ENCODE data around the gene PLEKHH1.

The PLEKHH1 gene

DNA sequence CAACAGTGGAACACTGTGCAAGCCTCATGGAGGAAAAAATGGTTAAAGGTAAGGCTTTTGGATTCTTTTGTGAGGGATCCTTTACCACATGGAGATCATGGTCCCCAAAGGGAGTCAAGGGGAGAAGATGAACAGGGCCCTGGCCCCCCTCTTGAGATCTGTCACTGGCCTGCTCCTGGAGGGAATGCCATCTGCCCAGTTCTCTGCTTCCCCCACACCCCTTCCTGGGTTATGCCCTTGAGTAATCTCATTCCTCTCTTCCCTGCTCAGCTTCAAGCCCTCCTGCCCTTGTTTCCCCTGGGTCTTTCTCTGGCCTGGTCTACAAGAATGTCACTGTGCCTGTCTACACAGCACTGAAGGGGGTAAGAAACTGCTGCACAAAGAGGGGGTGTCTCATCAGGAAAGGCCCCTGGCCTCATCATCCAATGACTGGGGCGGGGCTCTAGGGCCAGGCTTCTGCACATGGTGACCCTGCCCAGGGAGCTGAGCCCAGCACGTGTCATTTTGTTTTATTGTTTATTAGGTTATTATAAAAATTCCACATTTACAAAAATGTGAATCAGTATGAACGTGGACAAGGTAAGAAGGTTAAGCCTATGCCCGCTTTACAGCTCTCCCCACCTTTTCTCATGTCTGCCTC is 36.7 kb downstream of the PLEKHH1 start:
- DNase-seq = no peak

GRCh38 chr14:67570453-67570852 is 37.4 kb downstream of the PLEKHH1 start:
- DNase-seq = no peak

- peak in 1 of 2 experiments; percentile 56 for DNase-seq
These were observed 38.3 kb downstream of the PLEKHH1 start for GRCh38 chr14:67571275-67571990.

GRCh38 chr14:67571991-67572323 is 38.9 kb downstream of the PLEKHH1 start:
- no peak for DNase-seq

- DNase-seq = no peak
These were observed 39.5 kb downstream of the PLEKHH1 start for GRCh38 chr14:67572608-67573007.

DNA sequence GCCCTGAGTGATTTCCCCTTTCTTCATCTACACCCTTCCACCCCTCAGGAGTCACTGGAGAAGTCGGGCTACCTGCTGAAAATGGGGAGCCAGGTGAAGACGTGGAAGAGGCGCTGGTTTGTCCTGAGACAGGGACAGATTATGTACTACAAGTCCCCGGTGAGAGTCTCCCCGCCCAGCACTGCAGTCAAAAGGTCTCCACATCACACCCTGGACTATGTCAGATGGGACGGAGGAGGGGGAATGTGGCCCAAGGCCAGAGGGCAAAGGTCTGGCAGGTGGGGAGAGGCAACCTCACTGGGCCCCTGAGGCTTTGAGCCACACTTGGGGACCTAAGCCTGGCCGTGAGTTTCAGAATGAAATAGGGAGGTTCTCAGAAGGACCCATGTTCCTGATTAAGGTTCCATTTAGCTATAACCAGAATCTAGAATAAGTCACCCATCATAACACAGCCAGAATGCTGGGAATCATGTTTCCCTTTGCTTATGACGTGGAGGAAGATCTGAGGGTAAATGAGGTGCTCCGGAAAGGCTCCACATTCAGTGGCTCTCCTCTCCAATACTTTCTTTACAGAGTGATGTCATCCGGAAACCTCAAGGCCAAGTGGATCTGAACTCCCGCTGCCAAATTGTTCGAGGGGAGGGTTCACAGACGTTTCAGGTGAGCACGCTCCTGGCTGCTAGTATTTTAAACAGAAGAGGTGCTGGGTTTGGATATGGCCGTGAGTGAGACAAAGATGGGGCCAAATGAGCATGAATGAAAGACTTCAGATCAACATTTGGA is 40.3 kb downstream of the PLEKHH1 start:
- no peak for DNase-seq

- DNase-seq = no peak
These were observed 41.1 kb downstream of the PLEKHH1 start for GRCh38 chr14:67574156-67574555.

DNA sequence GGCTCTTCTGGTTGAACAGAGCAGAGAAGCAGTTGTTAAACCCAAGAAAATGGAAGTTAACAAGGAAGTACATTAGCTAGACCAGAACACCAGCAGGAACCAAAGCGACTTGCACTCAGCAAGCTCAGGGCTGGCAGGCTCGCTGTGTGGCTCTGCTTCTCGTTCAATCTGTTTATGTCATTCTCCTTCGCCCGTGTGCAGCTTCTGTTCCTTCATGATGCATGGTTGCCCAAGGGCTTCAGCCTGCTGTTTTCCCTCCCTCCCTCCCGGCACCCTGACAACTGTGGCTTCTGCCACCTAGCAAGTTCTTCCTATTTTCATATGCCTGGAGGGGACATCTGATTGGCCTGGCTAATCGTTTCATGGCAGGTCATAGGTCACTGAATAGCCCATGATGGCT is 41.7 kb downstream of the PLEKHH1 start:
- DNase-seq = no peak

DNA sequence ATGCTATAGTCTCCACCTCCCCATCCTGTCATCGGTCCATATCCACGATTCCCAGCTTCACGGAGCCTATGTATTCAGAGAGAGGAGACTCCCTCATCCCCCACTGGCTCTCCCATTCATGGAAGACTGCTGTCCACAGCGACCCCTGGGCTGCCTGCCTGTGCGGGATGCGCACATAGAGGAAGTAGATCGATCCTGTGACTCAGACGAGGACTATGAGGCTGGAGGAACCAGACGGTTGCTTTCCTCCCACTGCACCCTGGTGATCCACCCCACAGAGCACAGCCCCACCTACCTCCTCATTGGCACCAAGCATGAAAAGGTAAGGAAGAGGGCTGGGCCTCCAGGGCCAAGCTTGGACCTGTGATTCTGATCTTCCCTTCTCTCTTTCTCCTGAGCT is 42.6 kb downstream of the PLEKHH1 start:
- DNase-seq = no peak

GRCh38 chr14:67576216-67576955 is 43.3 kb downstream of the PLEKHH1 start:
- DNase-seq = no peak

DNA sequence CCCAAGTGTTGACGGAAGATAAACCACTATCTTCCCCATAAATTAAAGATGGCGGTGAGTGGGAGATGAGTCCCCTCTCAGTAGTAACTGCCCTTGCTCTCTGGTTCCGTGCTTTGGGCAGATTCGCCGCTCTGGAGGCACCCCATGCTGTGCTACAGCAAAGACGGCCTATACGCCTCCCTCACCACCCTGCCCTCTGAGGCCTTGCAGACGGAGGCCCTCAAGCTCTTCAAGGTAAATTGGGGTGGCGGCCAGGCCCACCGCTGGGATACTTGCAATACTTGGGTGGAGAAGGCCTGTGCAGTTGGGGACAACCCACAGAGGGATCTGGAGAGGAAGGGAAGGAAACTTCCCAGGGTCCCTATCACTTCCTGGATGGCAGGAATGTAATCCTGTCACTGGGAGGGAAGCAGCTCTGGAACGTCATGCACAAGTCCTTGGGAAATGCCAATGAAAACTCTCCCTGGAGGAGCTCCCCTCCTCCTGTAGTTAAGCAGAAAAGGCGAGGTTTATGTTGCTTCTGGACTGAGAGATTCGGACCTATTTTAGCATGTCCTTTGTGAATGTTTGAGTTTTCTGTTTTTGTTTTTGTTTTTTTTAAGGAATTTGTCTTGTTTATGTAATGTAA is 44.2 kb downstream of the PLEKHH1 start:
- no peak for DNase-seq

DNA sequence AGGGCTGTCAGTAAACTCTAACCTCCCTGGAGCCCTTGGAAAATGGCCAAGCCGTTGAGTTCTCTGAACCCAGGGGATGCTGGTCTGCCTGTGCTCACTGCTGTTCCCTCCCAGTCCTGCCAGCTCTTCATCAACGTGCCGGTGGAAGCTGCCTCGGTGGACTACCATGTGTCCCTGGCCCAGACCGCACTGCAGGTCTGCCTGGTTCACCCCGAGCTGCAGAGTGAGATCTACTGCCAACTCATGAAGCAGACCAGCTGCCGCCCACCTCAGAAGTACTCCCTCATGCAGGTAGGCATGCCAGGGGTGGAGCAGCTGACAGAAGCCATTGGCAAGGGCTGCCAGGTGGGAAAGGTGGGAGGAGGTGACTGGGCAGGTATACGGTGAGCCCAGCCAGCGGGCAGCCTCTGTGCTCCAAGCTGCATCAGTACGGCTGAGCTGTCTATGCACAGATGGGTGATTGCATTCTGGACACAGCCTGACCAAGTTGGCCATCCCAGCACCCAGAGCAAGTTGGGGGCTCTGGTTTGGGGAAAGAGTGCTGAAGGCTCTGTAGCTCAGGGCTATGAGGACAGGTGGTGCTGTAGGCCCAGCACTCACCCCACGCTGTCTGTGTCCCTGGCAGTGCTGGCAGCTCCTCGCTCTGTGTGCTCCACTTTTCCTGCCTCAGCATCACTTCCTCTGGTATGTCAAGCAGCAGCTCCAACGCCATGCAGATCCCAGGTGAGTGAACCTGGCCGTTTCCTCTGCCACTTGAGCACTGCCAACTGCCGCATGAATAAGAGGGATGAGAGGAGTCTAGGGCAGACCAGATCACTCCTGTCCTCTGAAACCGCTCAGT is 45.0 kb downstream of the PLEKHH1 start:
- no peak for DNase-seq

DNA sequence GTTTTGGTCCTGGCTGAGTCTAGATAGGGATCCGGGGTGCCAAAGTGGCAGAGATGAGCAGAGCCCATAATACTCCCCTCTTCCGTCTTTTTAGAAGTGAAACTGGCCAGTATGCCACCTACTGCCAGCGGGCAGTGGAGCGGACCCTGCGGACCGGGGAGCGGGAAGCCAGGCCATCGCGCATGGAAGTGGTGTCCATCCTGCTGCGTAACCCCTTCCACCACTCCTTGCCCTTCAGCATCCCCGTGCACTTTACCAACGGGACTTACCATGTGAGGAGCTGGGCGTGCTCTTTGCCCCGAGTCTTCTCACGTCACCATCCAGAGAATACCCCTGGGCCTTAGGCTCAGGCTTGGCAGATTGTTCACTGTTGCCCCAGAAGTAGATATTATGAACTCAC is 46.0 kb downstream of the PLEKHH1 start:
- no peak for DNase-seq

- DNase-seq = no peak
These were observed 46.5 kb downstream of the PLEKHH1 start for GRCh38 chr14:67579636-67580035.

DNA sequence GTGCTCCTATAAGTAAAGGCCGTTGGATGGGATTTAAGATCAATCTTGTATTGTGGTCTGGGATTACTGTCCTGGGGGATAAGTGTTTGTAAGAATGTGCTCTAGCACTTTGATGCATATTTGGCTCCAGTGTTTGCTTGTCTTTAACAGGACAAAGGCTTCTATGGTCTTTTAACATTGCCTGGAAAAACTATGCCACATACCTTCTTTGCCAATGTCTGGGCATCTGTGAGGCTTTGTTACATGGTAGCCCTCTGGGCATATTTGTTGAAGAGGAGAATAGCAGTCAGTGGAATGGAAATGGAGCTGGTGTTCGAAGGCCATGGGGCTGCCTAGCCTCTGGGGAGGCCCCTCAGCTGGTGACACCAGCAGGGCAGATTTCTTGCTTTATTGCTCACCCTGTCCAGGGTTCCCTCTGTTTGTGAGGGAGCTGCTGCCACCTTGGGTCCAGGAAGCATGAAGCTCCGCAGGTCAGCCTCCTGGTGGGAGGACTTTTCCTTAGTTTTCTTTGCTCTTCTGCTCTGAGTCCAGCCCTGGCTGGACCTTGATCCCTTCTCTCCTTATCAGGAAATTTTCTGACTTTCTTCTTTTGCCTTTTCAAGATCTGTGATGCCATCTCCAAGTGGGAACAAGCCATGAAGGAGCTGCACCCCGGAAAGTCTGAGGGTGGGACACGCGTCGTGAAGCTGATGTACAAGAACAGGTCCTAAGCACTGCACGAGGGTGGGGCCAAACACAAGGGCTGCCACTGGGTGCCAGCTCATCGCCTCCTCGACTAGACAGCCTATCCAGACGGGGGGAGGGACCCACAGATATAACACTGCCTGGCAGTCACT is 47.5 kb downstream of the PLEKHH1 start:
- DNase-seq = no peak

GRCh38 chr14:67581643-67582042 is 48.6 kb downstream of the PLEKHH1 start:
- no peak for DNase-seq

GRCh38 chr14:67582061-67582460 is 49.0 kb downstream of the PLEKHH1 start:
- no peak for DNase-seq

GRCh38 chr14:67583711-67584644 is 50.9 kb downstream of the PLEKHH1 start:
- no peak for DNase-seq

DNA sequence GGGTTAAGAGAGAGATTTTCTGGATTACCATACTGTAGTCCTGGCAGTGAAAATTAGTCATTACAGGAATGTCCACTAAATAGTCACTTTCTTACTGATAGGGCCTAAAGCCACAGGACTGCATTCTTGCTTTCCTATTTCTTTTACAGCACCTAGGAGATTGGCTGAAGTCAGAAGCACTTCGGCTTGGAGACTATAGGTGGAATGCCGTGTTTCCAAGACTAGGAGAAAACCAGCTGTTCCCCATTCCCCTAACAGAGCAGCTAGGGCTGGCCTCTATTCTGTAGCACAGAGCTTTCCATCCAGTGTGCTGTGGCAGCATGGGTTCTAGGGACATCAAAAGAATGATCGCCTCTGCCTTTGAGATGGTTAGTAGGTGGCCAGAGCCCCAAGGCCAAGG is 51.9 kb downstream of the PLEKHH1 start:
- no peak for DNase-seq

GRCh38 chr14:67586369-67586768 is 53.3 kb downstream of the PLEKHH1 start:
- DNase-seq = no peak
